ENCODE data around the gene BPHL.

DNA sequence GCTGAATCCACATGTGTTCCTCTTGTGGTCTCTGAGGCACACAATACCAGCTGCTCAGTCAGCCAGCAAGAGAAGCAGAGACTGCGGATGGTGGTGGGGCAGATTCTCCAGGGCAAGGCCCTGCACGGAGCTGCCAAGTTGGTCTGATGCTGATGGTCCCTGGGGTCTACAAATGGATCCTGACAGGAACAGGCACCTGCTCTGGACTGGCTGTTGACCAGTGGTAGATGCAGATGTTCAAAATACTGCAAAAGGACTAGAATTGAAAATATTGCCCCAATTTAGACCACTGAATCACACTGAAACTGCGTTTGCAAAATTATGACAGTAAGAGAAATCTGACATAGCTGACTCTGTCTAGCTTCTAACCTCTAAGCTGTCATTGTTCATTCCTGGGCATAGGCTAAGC lies 68.5 kb downstream of the BPHL start:
- TF ChIP-seq ZNF24 (IDR thresholded peaks at IDR 0.05) = no peak
- TF ChIP-seq POLR2AphosphoS5 (IDR thresholded peaks at IDR 0.05; ENCODE audit: low read length) = no peak
- TF ChIP-seq HDAC2 (IDR thresholded peaks at IDR 0.05) = no peak
- TF ChIP-seq, protein P1, sequence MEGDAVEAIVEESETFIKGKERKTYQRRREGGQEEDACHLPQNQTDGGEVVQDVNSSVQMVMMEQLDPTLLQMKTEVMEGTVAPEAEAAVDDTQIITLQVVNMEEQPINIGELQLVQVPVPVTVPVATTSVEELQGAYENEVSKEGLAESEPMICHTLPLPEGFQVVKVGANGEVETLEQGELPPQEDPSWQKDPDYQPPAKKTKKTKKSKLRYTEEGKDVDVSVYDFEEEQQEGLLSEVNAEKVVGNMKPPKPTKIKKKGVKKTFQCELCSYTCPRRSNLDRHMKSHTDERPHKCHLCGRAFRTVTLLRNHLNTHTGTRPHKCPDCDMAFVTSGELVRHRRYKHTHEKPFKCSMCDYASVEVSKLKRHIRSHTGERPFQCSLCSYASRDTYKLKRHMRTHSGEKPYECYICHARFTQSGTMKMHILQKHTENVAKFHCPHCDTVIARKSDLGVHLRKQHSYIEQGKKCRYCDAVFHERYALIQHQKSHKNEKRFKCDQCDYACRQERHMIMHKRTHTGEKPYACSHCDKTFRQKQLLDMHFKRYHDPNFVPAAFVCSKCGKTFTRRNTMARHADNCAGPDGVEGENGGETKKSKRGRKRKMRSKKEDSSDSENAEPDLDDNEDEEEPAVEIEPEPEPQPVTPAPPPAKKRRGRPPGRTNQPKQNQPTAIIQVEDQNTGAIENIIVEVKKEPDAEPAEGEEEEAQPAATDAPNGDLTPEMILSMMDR (IDR thresholded peaks at IDR 0.05 in 2 of 3, conservative IDR thresholded peaks at IDR 0.05 in 1 of 3; ENCODE audit: control insufficient read depth in 2 of 3, extremely low read depth in 1 of 3, insufficient read depth in 1 of 3, low read depth in 3 of 3, low read length in 3 of 3) = no peak
- TF ChIP-seq SUZ12 (IDR thresholded peaks at IDR 0.05; ENCODE audit: unreplicated experiment) = no peak
- no peak for TF ChIP-seq PML (IDR thresholded peaks at IDR 0.05; ENCODE audit: low read length)
- TF ChIP-seq RCOR1 (conservative IDR thresholded peaks at IDR 0.05; ENCODE audit: low read depth, low read length) = no peak
- TF ChIP-seq, protein P2, sequence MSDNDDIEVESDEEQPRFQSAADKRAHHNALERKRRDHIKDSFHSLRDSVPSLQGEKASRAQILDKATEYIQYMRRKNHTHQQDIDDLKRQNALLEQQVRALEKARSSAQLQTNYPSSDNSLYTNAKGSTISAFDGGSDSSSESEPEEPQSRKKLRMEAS (IDR thresholded peaks at IDR 0.05; ENCODE audit: low read depth, low read length) = no peak
- no peak for TF ChIP-seq JUND (IDR thresholded peaks at IDR 0.05; ENCODE audit: low read depth, low read length)
- TF ChIP-seq, protein P3, sequence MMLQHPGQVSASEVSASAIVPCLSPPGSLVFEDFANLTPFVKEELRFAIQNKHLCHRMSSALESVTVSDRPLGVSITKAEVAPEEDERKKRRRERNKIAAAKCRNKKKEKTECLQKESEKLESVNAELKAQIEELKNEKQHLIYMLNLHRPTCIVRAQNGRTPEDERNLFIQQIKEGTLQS (IDR thresholded peaks at IDR 0.05; ENCODE audit: borderline replicate concordance, extremely low read depth, low read depth, low read length) = no peak
- no peak for TF ChIP-seq CBX3 (IDR thresholded peaks at IDR 0.05; ENCODE audit: borderline replicate concordance, low read depth)
- TF ChIP-seq, protein P4, sequence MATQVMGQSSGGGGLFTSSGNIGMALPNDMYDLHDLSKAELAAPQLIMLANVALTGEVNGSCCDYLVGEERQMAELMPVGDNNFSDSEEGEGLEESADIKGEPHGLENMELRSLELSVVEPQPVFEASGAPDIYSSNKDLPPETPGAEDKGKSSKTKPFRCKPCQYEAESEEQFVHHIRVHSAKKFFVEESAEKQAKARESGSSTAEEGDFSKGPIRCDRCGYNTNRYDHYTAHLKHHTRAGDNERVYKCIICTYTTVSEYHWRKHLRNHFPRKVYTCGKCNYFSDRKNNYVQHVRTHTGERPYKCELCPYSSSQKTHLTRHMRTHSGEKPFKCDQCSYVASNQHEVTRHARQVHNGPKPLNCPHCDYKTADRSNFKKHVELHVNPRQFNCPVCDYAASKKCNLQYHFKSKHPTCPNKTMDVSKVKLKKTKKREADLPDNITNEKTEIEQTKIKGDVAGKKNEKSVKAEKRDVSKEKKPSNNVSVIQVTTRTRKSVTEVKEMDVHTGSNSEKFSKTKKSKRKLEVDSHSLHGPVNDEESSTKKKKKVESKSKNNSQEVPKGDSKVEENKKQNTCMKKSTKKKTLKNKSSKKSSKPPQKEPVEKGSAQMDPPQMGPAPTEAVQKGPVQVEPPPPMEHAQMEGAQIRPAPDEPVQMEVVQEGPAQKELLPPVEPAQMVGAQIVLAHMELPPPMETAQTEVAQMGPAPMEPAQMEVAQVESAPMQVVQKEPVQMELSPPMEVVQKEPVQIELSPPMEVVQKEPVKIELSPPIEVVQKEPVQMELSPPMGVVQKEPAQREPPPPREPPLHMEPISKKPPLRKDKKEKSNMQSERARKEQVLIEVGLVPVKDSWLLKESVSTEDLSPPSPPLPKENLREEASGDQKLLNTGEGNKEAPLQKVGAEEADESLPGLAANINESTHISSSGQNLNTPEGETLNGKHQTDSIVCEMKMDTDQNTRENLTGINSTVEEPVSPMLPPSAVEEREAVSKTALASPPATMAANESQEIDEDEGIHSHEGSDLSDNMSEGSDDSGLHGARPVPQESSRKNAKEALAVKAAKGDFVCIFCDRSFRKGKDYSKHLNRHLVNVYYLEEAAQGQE (IDR thresholded peaks at IDR 0.05; ENCODE audit: low read depth, low read length) = no peak
- TF ChIP-seq GATAD2B (conservative IDR thresholded peaks at IDR 0.05; ENCODE audit: low read depth) = no peak
